ENCODE results near the gene NAV2. TPM values are rescaled to one million over a fixed set of nuclear protein-coding genes. Genes with fewer than 3 reads are reported as not detected.

Gene NAV2
- total and polyA plus RNA-seq, 12 donors, result 6.9 to 34.7 (median 20.2) TPM

DNA sequence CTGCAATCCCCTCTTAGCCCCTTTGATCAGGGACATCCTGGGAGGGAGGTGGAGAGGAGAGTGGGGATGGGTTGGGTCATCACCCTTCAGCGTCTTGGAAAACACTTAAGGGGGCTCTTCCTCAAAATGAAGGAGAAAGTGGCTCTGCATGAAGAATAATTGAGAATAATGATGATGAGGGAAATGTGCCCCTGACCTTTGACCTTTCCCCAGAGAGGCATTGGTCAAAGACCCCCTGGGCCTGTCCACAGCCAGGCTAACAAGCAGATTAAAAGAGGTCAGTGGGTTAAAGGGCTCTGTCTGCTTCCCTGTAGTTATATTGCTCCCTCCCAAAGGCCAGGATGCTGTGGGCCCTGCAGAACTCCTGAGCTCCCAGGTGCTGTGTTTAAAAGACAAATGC, 68.7 kb downstream of the NAV2 start:
- TF ChIP-seq, protein P1, sequence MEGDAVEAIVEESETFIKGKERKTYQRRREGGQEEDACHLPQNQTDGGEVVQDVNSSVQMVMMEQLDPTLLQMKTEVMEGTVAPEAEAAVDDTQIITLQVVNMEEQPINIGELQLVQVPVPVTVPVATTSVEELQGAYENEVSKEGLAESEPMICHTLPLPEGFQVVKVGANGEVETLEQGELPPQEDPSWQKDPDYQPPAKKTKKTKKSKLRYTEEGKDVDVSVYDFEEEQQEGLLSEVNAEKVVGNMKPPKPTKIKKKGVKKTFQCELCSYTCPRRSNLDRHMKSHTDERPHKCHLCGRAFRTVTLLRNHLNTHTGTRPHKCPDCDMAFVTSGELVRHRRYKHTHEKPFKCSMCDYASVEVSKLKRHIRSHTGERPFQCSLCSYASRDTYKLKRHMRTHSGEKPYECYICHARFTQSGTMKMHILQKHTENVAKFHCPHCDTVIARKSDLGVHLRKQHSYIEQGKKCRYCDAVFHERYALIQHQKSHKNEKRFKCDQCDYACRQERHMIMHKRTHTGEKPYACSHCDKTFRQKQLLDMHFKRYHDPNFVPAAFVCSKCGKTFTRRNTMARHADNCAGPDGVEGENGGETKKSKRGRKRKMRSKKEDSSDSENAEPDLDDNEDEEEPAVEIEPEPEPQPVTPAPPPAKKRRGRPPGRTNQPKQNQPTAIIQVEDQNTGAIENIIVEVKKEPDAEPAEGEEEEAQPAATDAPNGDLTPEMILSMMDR (IDR thresholded peaks at IDR 0.05), result no peak
- no peak for DNase-seq
- intact Hi-C loops (cut with DNase I), result no loop called here
- Histone ChIP-seq H3K4me1 (peaks cover 0 to 22% (median 8%) of the 10 kb centered on the region in 9 donors), H3K27me3 (peaks cover 0 to 27% (median 0%) of the 10 kb centered on the region in 7 donors), H3K27ac (no peak overlapping the region), H3K36me3 (no peaks in the 10 kb centered on the region), H3K9me3 (no peaks in the 10 kb centered on the region), H3K4me3 (no peak overlapping the region)
- WGBS, 2 donors, result 100% methylated on average over 1 of the region's 1 CpG
- no peak for ATAC-seq

DNA sequence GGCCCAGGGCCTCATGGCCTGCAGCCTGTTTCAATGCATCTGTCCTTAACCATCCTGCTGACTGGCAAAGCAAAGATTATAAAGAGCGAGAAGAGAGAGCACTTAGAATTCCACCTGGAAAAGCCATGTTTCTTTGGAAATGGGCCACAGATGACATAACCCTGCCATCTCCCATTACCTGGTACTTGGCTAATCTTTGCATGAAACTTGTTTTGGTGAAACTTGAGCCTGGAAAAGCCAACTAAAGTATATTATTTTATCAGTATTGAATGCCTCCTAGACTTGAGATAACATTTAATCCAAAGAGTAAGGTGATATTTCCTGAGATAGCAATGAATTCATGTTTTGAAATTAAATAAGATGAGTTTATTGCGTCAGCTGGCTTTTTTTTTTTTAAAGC, 72.6 kb downstream of the NAV2 start:
- H3K4me3 ChIP-seq, result no peak overlapping the region
- H3K4me1 ChIP-seq, result peaks cover 0 to 13% (median 7%) of the 10 kb centered on the region in 9 donors
- TF ChIP-seq, protein P1 (IDR thresholded peaks at IDR 0.05), result no peak
- DNase-seq, result no peak
- WGBS, 2 donors, result 91% methylated on average over 2 of the region's 2 CpGs
- no peaks in the 10 kb centered on the region for H3K36me3 ChIP-seq
- no peak for ATAC-seq
- intact Hi-C loops (cut with DNase I), result no loop called here
- H3K27me3 ChIP-seq, result no peaks in the 10 kb centered on the region
- no peak overlapping the region for H3K27ac ChIP-seq
- H3K9me3 ChIP-seq, result no peaks in the 10 kb centered on the region

DNA sequence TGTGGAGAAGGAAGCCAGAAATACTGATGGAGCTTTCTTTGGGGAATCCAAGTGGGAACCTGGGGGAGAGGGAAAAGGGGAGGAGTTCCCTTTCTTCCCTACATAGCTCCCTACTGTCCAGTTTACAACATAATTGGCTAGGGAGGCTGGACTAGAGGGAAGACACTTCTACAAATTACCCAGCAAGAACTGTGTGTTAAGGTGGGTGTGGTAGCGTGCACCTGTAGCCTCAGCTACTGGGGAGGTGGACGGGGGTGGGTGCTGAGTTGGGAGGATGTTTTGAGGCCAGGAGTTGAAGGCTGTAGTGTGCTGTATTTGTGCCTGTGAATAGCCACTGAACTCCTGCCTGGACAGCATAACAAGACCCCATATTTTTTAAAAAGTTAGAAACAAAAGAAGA, 74.0 kb downstream of the NAV2 start:
- no peak for ATAC-seq

DNA sequence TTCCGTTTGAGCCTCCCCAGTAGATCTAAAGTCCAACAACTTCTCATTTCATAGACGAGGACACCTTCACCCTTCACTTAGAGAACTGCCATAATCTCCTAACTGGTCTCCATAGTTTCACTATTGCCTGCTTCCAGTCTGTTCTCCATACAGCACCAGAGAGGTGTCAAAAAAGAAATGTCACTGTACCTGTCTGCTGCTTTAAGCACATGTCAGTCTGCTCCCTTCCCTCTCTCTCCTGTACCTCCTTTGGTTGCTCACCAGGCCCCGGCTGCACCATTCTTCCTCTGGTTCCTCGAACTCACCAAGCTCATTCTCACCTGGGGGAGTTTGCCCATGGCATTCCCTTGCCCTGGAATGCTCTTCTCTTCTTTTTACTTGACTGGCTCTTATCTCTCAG, 75.8 kb downstream of the NAV2 start:
- Histone ChIP-seq H3K4me3 (no peak overlapping the region), H3K36me3 (no peaks in the 10 kb centered on the region), H3K27me3 (no peaks in the 10 kb centered on the region), H3K27ac (no peak overlapping the region), H3K4me1 (peaks cover 0 to 43% (median 23%) of the 10 kb centered on the region in 9 donors), H3K9me3 (no peaks in the 10 kb centered on the region)
- no peak for ATAC-seq
- TF ChIP-seq, protein P1 (IDR thresholded peaks at IDR 0.05), result no peak
- no peak for DNase-seq
- WGBS, 2 donors, result 93 to 94% methylated on average over 4 of the region's 4 CpGs
- intact Hi-C loops (cut with DNase I), result no loop called here

More for the DNA sequence above, 74.0 kb downstream of the NAV2 start:
- 97 to 99% methylated on average over 2 of the region's 2 CpGs for WGBS, 2 donors
- TF ChIP-seq, protein P1 (IDR thresholded peaks at IDR 0.05), result no peak
- Histone ChIP-seq H3K27me3 (no peaks in the 10 kb centered on the region), H3K4me3 (no peak overlapping the region), H3K36me3 (no peaks in the 10 kb centered on the region), H3K27ac (no peak overlapping the region), H3K9me3 (no peaks in the 10 kb centered on the region), H3K4me1 (peaks cover 0 to 27% (median 18%) of the 10 kb centered on the region in 9 donors)
- DNase-seq, result no peak
- intact Hi-C loops (cut with DNase I), result no loop called here

Measured in heart right ventricle (tissue), 16 donors.